Measurements from ENCODE around the gene PPP1R14B. TPM values are rescaled to one million over a fixed set of nuclear protein-coding genes. Genes with fewer than 3 reads are reported as not detected.

Gene PPP1R14B
- polyA plus RNA-seq (2011; rRNA removed): 174 and 283 TPM in 2 replicates
- 55.6 and 75.0 TPM in 2 replicates for polyA minus RNA-seq (2011; rRNA and poly(A)+ RNA removed)

GRCh38 chr11:64246871-64247728 lies at the start of gene PPP1R14B:
Gene PPP1R14B, minus strand, starts transcription at chr11:64246943. Its CDS starts 270 bp downstream, at chr11:64246673.
- no peak for DNase-seq (ENCODE audit: low read depth)
- no peak for TF ChIP-seq CTCF (IDR thresholded peaks at IDR 0.05; ENCODE audit: insufficient read depth, low read depth, low read length)
- peaks cover 11% of the 10 kb centered on the region for H3K36me3 ChIP-seq (ENCODE audit: control insufficient read depth, insufficient read depth, low read length)
- H3K4me3 ChIP-seq (ENCODE audit: low read depth, low read length): peak within 1 kb of the TSS; percentile 94
- POLR2A ChIA-PET: no interaction called here
- CTCF ChIA-PET: interaction anchor here (0.6 to 8.2 kb wide), 10 partner anchors 10 to 597 kb away, joined by 3 to 92 read pairs (median 4); partner anchors contain the start of genes CATSPERZ, CDC42BPG, ESRRA and FERMT3
- H3K27me3 ChIP-seq (ENCODE audit: control insufficient read depth, insufficient read depth, low read length): no peaks in the 10 kb centered on the region

GRCh38 chr11:64296236-64296635 lies 49.5 kb upstream of the PPP1R14B start:
- ChIA-PET POLR2A (no interaction called here), CTCF (interaction anchor here (1.8 kb wide), 1 partner anchor 8 kb away, joined by 8 read pairs; no protein-coding TSS in a partner anchor)

GRCh38 chr11:64295760-64296159 lies 49.0 kb upstream of the PPP1R14B start:
- Histone ChIP-seq H3K4me3 (ENCODE audit: low read depth, low read length) (no peak overlapping the region), H3K36me3 (ENCODE audit: control insufficient read depth, insufficient read depth, low read length) (no peaks in the 10 kb centered on the region), H3K27me3 (ENCODE audit: control insufficient read depth, insufficient read depth, low read length) (peaks cover 52% of the 10 kb centered on the region)
- CTCF ChIA-PET: interaction anchor here (0.7 to 1.8 kb wide), 2 partner anchors 9 to 92 kb away, joined by 4 to 8 read pairs; no protein-coding TSS in a partner anchor
- DNase-seq (ENCODE audit: low read depth): no peak
- no peak for TF ChIP-seq CTCF (IDR thresholded peaks at IDR 0.05; ENCODE audit: insufficient read depth, low read depth, low read length)
- POLR2A ChIA-PET: no interaction called here

More at GRCh38 chr11:64296236-64296635, 49.5 kb upstream of the PPP1R14B start:
- no peak for DNase-seq (ENCODE audit: low read depth)
- Histone ChIP-seq H3K36me3 (ENCODE audit: control insufficient read depth, insufficient read depth, low read length) (no peaks in the 10 kb centered on the region), H3K27me3 (ENCODE audit: control insufficient read depth, insufficient read depth, low read length) (peaks cover 48% of the 10 kb centered on the region), H3K4me3 (ENCODE audit: low read depth, low read length) (no peak overlapping the region)
- no peak for TF ChIP-seq CTCF (IDR thresholded peaks at IDR 0.05; ENCODE audit: insufficient read depth, low read depth, low read length)

- TF ChIP-seq CTCF (IDR thresholded peaks at IDR 0.05; ENCODE audit: insufficient read depth, low read depth, low read length): no peak
- Histone ChIP-seq H3K27me3 (ENCODE audit: control insufficient read depth, insufficient read depth, low read length) (peaks cover 51% of the 10 kb centered on the region), H3K4me3 (ENCODE audit: low read depth, low read length) (no peak overlapping the region), H3K36me3 (ENCODE audit: control insufficient read depth, insufficient read depth, low read length) (no peaks in the 10 kb centered on the region)
- ChIA-PET POLR2A (no interaction called here), CTCF (interaction anchor here (0.7 kb wide), 2 partner anchors 91 to 425 kb away, joined by 4 read pairs; no protein-coding TSS in a partner anchor)
- DNase-seq (ENCODE audit: low read depth): no peak
Measured at GRCh38 chr11:64294774-64295173, 48.0 kb upstream of the PPP1R14B start.
